MM.1S (cell line): Measurements from ENCODE around the gene GNAQ.

Experiments used
- DNase-seq: peaks from one replicate; pipeline ENCODE4 v3.0.0-alpha.2; 2015
- H2AFZ ChIP-seq: fragments of 300-600 bp; sonication (generic); 2 replicates; pipeline ENCODE4 v1.6.0; 2016; ENCODE audit warnings: antibody characterized with exemption, low read length
- H3F3A ChIP-seq: fragments of 300-600 bp; sonication (generic); 2 replicates; pipeline ENCODE4 v1.6.1; 2016; ENCODE audit warnings: mild to moderate bottlenecking, antibody characterized with exemption, low read length, moderate library complexity, mixed read lengths; ENCODE audit not compliant: insufficient read depth
- H3K27ac ChIP-seq: fragments of 300-600 bp; sonication (generic); 2 replicates; pipeline ENCODE4 v1.5.1; 2016; ENCODE audit warnings: mild to moderate bottlenecking, low read length
- H3K27me3 ChIP-seq: fragments of 300-600 bp; sonication (generic); replicated peaks from 2 replicates; pipeline ENCODE4 v1.6.0; 2016; ENCODE audit warnings: low read length; ENCODE audit not compliant: insufficient read depth
- H3K36me3 ChIP-seq: fragments of 300-600 bp; sonication (generic); replicated peaks from 2 replicates; pipeline ENCODE4 v1.6.1; 2016; ENCODE audit warnings: mild to moderate bottlenecking, low read length, mixed read lengths; ENCODE audit not compliant: insufficient read depth
- H3K4me1 ChIP-seq: fragments of 300-600 bp; sonication (generic); 2 replicates; pipeline ENCODE4 v1.6.1; 2016; ENCODE audit warnings: low read length, mixed read lengths
- H3K4me2 ChIP-seq: fragments of 300-600 bp; sonication (generic); 2 replicates; pipeline ENCODE4 v1.6.0; 2016; ENCODE audit warnings: low read depth, low read length
- H3K4me3 ChIP-seq: fragments of 300-600 bp; sonication (generic); 2 replicates; pipeline ENCODE4 v1.5.1; 2016; ENCODE audit warnings: low read length, mixed read lengths
- H3K79me2 ChIP-seq: fragments of 300-600 bp; sonication (generic); 2 replicates; pipeline ENCODE4 v1.6.1; 2016; ENCODE audit warnings: mixed run types, low read length, mixed read lengths
- H3K9ac ChIP-seq: fragments of 300-600 bp; sonication (generic); 2 replicates; pipeline ENCODE4 v1.6.1; 2016; ENCODE audit warnings: low read length, mixed read lengths
- H3K9me2 ChIP-seq: fragments of 300-600 bp; sonication (generic); replicated peaks from 2 replicates; pipeline ENCODE4 v1.6.1; 2016; ENCODE audit warnings: mild to moderate bottlenecking, low read length, mixed read lengths; ENCODE audit not compliant: insufficient read depth
- H3K9me3 ChIP-seq: fragments of 300-600 bp; sonication (generic); replicated peaks from 2 replicates; pipeline ENCODE4 v1.6.1; 2016; ENCODE audit warnings: mild to moderate bottlenecking, low read length, mixed read lengths; ENCODE audit not compliant: insufficient read depth
- H4K20me1 ChIP-seq: fragments of 300-600 bp; sonication (generic); 2 replicates; pipeline ENCODE4 v1.6.1; 2016; ENCODE audit warnings: mild to moderate bottlenecking, low read length, moderate library complexity, mixed read lengths; ENCODE audit not compliant: insufficient read depth
- EZH2 ChIP-seq: fragments of 300-600 bp; sonication (generic); optimal IDR thresholded peaks from 2 replicates; pipeline ENCODE3; 2017; ENCODE audit warnings: low read depth, mild to moderate bottlenecking, antibody characterized with exemption, low read length, mixed read lengths
- EZH2phosphoT487 ChIP-seq: fragments of 300-600 bp; sonication (generic); IDR thresholded peaks from 2 replicates; pipeline ENCODE4 v1.6.1; 2018; ENCODE audit warnings: antibody characterized with exemption, low read length
- TF ChIP-seq, protein P1 (sequence below): fragments of 300-600 bp; sonication (generic); IDR thresholded peaks from 2 replicates; pipeline ENCODE4 v1.5.1; 2016; ENCODE audit warnings: antibody characterized with exemption, low read length, mixed read lengths

Gene GNAQ

DNA sequence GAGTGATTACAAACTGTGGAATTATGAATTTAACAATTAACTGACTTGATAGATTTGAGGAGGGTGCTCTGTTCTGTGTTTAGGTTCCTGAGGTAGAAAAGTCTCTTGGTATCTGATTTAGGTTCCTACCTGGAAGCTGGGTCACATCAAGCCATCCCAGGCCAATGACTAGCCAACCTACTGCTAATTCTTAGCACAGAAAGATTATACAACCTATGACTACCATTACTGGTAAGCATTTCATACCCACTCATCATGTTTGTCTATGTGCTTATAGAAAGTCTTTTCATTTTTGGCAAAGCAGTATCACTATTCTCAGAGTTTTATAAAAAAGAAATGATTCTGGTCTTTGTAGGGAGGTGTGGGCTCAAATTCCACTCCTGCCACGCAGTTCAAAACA is 49.7 kb downstream of the GNAQ start:
- Histone ChIP-seq H3K9me3 (no peaks in the 10 kb centered on the region), H3K27me3 (no peaks in the 10 kb centered on the region), H3K9ac (no peak overlapping the region), H3K36me3 (no peaks in the 10 kb centered on the region), H3F3A (no peaks in the 10 kb centered on the region), H4K20me1 (no peaks in the 10 kb centered on the region), H3K4me3 (no peak overlapping the region), H3K9me2 (no peaks in the 10 kb centered on the region), H2AFZ (0 out of 2 replicates have a peak overlapping the region, but pooled peaks have one; percentile 17), H3K4me2 (peak overlapping the region; percentile 35; the same call in 1 of the 2 replicates), H3K79me2 (no peaks in the 10 kb centered on the region), H3K27ac (no peak overlapping the region; the same call in 1 of the 2 replicates), H3K4me1 (peaks cover 23% of the 10 kb centered on the region)
- TF ChIP-seq EZH2, result no peak
- DNase-seq, result no peak

DNA sequence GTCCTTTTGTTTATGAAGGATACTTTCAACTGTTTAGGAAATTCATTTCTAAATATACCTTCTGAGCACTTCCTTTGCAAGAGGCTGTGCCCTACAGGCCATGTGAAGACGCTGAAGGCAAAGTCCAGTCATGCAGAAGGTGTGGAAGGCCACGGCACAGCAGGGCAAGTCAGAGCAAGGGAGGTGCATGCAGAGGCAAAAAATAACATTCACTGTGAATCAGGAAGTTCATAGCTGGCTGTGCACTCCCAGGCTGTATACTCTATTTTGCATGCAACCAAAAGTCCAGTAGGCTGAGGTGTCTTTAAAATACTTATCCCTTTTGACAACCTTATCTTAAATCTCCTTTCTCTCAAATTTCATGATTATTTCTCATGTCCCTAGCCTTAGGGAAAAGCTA is 50.3 kb downstream of the GNAQ start:
- H3K4me2 ChIP-seq, result peak overlapping the region; percentile 35; the same call in 1 of the 2 replicates
- no peak overlapping the region for H3K9ac ChIP-seq
- H3K9me2 ChIP-seq, result no peaks in the 10 kb centered on the region
- H2AFZ ChIP-seq, result peak overlapping the region; percentile 17; the same call in 1 of the 2 replicates
- H3F3A ChIP-seq, result no peaks in the 10 kb centered on the region
- no peak overlapping the region; the same call in 1 of the 2 replicates for H3K27ac ChIP-seq
- no peaks in the 10 kb centered on the region for H4K20me1 ChIP-seq
- H3K27me3 ChIP-seq, result no peaks in the 10 kb centered on the region
- no peak for TF ChIP-seq EZH2phosphoT487
- no peak for TF ChIP-seq EZH2
- TF ChIP-seq, protein P1, sequence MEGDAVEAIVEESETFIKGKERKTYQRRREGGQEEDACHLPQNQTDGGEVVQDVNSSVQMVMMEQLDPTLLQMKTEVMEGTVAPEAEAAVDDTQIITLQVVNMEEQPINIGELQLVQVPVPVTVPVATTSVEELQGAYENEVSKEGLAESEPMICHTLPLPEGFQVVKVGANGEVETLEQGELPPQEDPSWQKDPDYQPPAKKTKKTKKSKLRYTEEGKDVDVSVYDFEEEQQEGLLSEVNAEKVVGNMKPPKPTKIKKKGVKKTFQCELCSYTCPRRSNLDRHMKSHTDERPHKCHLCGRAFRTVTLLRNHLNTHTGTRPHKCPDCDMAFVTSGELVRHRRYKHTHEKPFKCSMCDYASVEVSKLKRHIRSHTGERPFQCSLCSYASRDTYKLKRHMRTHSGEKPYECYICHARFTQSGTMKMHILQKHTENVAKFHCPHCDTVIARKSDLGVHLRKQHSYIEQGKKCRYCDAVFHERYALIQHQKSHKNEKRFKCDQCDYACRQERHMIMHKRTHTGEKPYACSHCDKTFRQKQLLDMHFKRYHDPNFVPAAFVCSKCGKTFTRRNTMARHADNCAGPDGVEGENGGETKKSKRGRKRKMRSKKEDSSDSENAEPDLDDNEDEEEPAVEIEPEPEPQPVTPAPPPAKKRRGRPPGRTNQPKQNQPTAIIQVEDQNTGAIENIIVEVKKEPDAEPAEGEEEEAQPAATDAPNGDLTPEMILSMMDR, result no peak
- no peak overlapping the region for H3K4me3 ChIP-seq
- H3K79me2 ChIP-seq, result no peaks in the 10 kb centered on the region
- DNase-seq, result peak; percentile 57
- no peaks in the 10 kb centered on the region for H3K36me3 ChIP-seq
- H3K4me1 ChIP-seq, result peaks cover 23% of the 10 kb centered on the region
- H3K9me3 ChIP-seq, result no peaks in the 10 kb centered on the region

DNA sequence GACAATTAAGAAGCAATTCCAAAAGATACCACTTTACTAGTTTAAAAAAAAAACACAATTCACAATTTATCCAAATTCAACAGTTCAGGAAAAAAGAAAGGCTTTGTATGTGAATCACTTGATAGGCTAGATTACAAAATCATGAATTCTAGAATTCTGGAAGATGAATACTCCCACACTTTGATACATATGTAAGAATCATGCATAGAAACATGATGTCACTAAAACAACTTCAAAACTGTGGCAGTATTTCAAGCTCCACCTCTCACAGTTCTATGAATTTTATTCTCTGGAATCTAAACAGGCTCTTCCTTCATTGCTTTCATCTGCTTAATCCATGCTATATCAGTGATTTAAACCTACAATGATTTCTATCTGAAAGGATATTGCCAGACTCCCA is 51.0 kb downstream of the GNAQ start:
- Histone ChIP-seq H3K36me3 (no peaks in the 10 kb centered on the region), H4K20me1 (no peaks in the 10 kb centered on the region), H3K27ac (no peak overlapping the region), H3K9me3 (no peaks in the 10 kb centered on the region), H3K9ac (no peak overlapping the region), H3K27me3 (no peaks in the 10 kb centered on the region), H3K4me2 (no peak overlapping the region), H3K4me3 (no peak overlapping the region), H3K79me2 (no peaks in the 10 kb centered on the region), H2AFZ (no peak overlapping the region), H3K9me2 (no peaks in the 10 kb centered on the region), H3K4me1 (peaks cover 23% of the 10 kb centered on the region), H3F3A (no peaks in the 10 kb centered on the region)
- TF ChIP-seq, protein P1, result no peak
- TF ChIP-seq EZH2phosphoT487 (no peak), EZH2 (no peak)
- no peak for DNase-seq

DNA sequence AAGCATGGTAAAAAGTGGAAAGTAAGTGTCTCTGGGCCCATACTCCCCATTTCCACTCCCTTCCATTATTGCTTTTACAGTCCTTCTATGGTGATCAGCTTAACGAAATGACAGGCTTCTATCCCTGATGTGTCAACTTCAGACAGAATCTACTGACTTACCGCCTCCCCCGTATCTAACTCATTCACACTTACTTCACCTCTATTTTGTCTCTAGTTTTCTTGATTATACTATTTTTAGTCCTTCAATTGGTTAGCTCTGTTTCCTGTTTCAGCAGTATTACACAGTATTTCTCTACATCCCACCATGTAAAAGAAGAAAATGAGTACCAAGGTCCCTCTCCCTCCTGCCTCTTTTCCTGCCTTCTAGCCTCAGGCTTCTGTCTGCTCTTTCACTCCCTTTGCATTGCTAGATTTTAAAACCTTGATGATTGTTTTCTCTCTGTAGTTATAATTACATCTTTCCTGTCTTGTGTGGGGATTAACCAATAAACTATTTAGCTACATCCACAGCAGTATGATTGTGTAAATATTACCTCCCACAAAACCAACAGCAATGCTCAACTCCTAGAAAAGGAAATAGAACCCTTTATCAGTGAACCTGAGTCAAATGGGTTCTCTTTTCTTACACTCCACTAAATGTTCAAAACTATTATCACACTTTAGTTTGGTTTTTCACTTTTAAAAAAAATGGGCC is 53.4 kb downstream of the GNAQ start:
- no peaks in the 10 kb centered on the region for H3K9me3 ChIP-seq
- no peak overlapping the region for H2AFZ ChIP-seq
- H3K4me3 ChIP-seq, result no peak overlapping the region
- H3F3A ChIP-seq, result no peaks in the 10 kb centered on the region
- TF ChIP-seq EZH2phosphoT487 (no peak), EZH2 (no peak)
- TF ChIP-seq, protein P1, result no peak
- no peaks in the 10 kb centered on the region for H3K79me2 ChIP-seq
- no peaks in the 10 kb centered on the region for H4K20me1 ChIP-seq
- no peaks in the 10 kb centered on the region for H3K36me3 ChIP-seq
- no peak for DNase-seq
- no peak overlapping the region for H3K27ac ChIP-seq
- H3K4me1 ChIP-seq, result peaks cover 23% of the 10 kb centered on the region
- no peak overlapping the region for H3K9ac ChIP-seq
- 0 out of 2 replicates have a peak overlapping the region, but pooled peaks have one; percentile 20 for H3K4me2 ChIP-seq
- no peaks in the 10 kb centered on the region for H3K27me3 ChIP-seq
- no peaks in the 10 kb centered on the region for H3K9me2 ChIP-seq
